AG04450 (cell line): ENCODE measurements around the gene GPD1. TPM values are rescaled to one million over a fixed set of nuclear protein-coding genes. Genes with fewer than 3 reads are reported as not detected.
A peak's percentile ranks its signal among the peaks of the same experiment; 100 is the strongest.

Experiments used
- CTCF ChIA-PET: fragments of 300-600, 350-600 bp; formaldehyde crosslinking; extraction: SDS; loops from one replicate; lab custom pipeline; 2022; ENCODE audit warnings: antibody characterized with exemption, inconsistent platforms; lab: Charles Lee
- POLR2A ChIA-PET: fragments of 350-600 bp; formaldehyde crosslinking; extraction: SDS; loops from one replicate; lab custom pipeline; 2021; ENCODE audit warnings: antibody characterized with exemption, inconsistent platforms; lab: Yijun Ruan, JAX
- DNase-seq: peaks from one replicate; pipeline ENCODE4 v3.0.0-alpha.2; 2011; ENCODE audit warnings: low read depth, low spot score
- H3K27ac ChIP-seq: one replicate; pipeline ENCODE4 v1.5.1; 2012; ENCODE audit warnings: low read depth, low read length, control low read depth
- H3K27me3 ChIP-seq: one replicate; pipeline ENCODE4 v1.6.0; 2012; ENCODE audit warnings: low read length; ENCODE audit not compliant: control insufficient read depth, insufficient read depth
- H3K4me3 ChIP-seq: 2 replicates; pipeline ENCODE4 v1.5.1; 2011; ENCODE audit warnings: mild to moderate bottlenecking, low read depth, low read length, control low read depth
- H3K9me3 ChIP-seq: 2 replicates; pipeline ENCODE4 v1.5.1; 2012; ENCODE audit warnings: low read length; ENCODE audit not compliant: control insufficient read depth, insufficient read depth
- polyA plus RNA-seq: library from polyadenylated mRNA; depleted of rRNA; stranded (reverse); fragments of >200 nt; gene quantifications from 2 replicates; pipeline ENCODE4 v1.2.3, GENCODE V29; 2011
- TF ChIP-seq, protein P1 (sequence below): IDR thresholded peaks from 2 replicates; pipeline ENCODE4 v1.5.1; 2011; ENCODE audit warnings: low read depth, low read length, control low read depth, inconsistent platforms

Gene GPD1
- polyA plus RNA-seq, 1 experiment: 0.04 TPM

DNA sequence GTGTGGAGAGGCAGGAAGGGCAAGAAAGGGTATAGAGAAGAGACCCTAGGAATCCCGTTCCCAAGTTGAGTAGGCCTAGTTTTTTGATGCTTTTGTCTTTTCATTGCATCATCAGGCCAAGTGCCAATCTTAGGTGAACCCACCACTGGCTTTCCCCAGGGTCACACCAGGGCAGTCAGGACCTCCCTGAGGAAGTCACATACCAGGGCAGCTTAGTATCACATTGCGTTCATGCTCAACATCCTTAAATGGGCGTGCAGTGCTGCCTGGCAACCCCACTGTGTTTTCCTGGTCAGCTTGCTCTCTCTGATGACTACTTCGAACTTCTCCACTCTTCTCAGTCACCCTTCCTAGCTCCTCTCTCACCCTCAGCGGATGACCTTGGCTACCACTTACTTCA, 37.4 kb upstream of the GPD1 start:
- POLR2A ChIA-PET: interaction anchor here (0.7 to 1.5 kb wide), 3 partner anchors 19 to 197 kb away, joined by 3 read pairs; partner anchors contain the start of gene SMARCD1
- Histone ChIP-seq H3K4me3 (no peak overlapping the region), H3K27me3 (no peaks in the 10 kb centered on the region), H3K27ac (no peak overlapping the region), H3K9me3 (no peaks in the 10 kb centered on the region)
- CTCF ChIA-PET: interaction anchor here (0.6 to 10.4 kb wide), 9 partner anchors 11 to 248 kb away, joined by 3 to 290 read pairs (median 6); partner anchors contain the start of gene SMARCD1
- TF ChIP-seq, protein P1, sequence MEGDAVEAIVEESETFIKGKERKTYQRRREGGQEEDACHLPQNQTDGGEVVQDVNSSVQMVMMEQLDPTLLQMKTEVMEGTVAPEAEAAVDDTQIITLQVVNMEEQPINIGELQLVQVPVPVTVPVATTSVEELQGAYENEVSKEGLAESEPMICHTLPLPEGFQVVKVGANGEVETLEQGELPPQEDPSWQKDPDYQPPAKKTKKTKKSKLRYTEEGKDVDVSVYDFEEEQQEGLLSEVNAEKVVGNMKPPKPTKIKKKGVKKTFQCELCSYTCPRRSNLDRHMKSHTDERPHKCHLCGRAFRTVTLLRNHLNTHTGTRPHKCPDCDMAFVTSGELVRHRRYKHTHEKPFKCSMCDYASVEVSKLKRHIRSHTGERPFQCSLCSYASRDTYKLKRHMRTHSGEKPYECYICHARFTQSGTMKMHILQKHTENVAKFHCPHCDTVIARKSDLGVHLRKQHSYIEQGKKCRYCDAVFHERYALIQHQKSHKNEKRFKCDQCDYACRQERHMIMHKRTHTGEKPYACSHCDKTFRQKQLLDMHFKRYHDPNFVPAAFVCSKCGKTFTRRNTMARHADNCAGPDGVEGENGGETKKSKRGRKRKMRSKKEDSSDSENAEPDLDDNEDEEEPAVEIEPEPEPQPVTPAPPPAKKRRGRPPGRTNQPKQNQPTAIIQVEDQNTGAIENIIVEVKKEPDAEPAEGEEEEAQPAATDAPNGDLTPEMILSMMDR: no peak
- DNase-seq: peak; percentile 61

DNA sequence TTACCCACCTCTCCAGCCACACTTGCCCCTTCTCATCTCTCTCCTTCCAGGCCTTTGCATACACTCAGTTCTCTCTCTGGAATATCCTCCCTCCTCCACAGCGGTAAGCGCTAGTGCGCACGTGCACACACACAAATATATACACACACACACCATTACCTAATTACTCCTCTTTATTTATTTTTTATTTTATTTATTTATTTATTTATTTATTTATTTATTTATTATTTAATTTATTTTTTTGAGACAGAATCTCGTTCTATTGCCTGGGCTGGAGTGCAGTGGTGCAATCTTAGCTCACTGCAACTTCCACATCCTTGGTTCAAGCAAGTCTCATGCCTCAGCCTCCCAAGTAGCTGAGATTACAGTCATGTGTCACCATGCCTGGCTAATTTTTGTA, 34.7 kb upstream of the GPD1 start:
- H3K4me3 ChIP-seq: no peak overlapping the region
- ChIA-PET POLR2A (no interaction called here), CTCF (interaction anchor here (1.4 to 10.4 kb wide), 11 partner anchors 9 to 123 kb away, joined by 5 to 290 read pairs (median 15); partner anchors contain the start of gene AQP5)
- DNase-seq: no peak
- H3K9me3 ChIP-seq: no peaks in the 10 kb centered on the region
- H3K27me3 ChIP-seq: no peaks in the 10 kb centered on the region
- H3K27ac ChIP-seq: no peak overlapping the region
- TF ChIP-seq, protein P1: no peak

DNA sequence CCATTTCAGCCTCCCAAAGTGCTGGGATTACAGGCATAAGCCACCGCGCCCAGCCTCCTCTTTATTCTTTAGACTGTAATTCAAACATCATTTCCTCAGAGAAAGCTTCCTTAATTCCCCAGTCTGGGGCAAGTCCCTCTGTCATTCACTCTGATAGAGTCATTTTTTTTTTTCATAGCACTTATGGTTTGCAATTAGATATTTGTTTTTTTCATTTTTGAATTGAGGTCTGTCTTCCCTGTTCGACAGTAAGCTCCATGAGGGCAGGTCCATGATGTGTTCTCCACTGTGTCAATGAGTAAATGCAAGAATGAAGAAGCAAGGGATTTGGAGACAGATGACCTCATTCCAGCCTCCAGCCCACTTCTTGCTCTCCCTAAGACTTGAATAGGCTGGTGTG, 34.3 kb upstream of the GPD1 start:
- ChIA-PET CTCF (interaction anchor here (0.6 to 10.4 kb wide), 18 partner anchors 9 to 203 kb away, joined by 3 to 290 read pairs (median 14); partner anchors contain the start of genes AQP5 and SMARCD1), POLR2A (interaction anchor here (0.9 kb wide), 1 partner anchor 102 kb away, joined by 4 read pairs; no protein-coding TSS in a partner anchor)
- no peak overlapping the region for H3K27ac ChIP-seq
- TF ChIP-seq, protein P1: no peak
- no peaks in the 10 kb centered on the region for H3K27me3 ChIP-seq
- H3K4me3 ChIP-seq: no peak overlapping the region
- no peaks in the 10 kb centered on the region for H3K9me3 ChIP-seq
- DNase-seq: no peak

DNA sequence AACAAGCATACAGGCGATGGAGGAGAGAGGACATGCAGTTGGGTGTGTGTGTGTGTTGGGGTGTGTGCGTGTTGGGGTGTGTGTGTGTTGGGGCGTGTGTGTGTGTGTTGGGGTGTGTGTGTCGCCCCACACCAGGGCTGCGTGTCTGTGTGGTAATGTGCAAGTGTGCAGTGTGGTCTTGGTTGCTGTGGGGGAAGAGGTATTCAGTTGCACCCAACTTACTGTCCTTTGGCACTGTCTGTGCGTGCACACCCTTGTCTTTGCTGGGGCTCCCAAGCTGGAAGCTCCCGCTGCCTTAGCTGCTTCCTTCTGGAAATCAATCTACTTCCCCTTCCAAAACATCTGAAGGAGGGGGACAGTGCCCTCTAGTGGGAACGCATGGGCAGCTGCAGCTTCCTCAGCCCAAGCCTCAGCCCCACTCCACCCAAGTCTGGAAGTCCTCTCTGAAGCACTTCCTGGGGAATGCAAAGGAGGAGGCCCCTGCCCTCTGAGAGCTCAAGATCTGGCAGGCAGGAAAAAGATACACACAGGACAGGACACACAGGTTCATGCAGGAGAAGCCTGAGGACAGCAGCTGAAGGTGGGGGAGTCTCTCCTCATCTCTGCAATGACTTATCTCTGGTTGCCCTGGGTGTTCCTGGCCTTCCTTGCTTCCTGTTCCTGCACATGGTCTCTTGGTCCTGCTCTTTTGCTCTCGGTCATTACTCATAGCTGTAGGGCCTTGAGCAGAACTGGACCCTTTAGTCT, 33.3 kb upstream of the GPD1 start:
- Histone ChIP-seq H3K9me3 (no peaks in the 10 kb centered on the region), H3K27me3 (no peaks in the 10 kb centered on the region), H3K4me3 (no peak overlapping the region), H3K27ac (no peak overlapping the region)
- DNase-seq: peak; percentile 81
- ChIA-PET POLR2A (interaction anchor here (0.7 to 1.3 kb wide), 5 partner anchors 14 to 103 kb away, joined by 3 to 7 read pairs (median 4); no protein-coding TSS in a partner anchor), CTCF (interaction anchor here (0.6 to 10.4 kb wide), 39 partner anchors 10 to 561 kb away, joined by 3 to 290 read pairs (median 6); partner anchors contain the start of genes AQP5, AQP6, COX14 and SMARCD1)
- TF ChIP-seq, protein P1: peak; percentile 98
